ENCODE measurements around the gene TJP3.
"Not testable (repeated sequence)": the region's sequence is repeated elsewhere in the genome, so short reads cannot be mapped to it uniquely, and the experiment has no call there.

Gene TJP3

DNA sequence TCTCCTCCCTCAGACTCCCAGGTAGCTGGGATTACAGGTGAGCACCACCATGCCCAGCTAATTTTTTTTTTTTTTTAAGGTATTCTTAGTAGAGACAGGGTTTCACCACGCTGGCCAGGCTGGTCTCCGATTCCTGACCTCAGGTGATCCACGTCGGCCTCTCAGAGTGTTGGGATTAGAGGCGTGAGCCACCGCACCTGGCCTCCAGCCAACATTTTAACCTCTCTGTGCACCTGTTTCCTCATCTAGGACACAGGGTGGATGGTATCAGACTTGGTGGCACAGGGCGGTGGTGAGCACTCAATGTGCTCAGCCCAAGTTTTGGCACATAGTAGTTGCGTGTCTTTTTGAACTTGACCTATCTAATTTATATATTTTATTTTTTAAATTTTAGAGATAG, 40.8 kb downstream of the TJP3 start:
- DNase-seq = no peak

DNA sequence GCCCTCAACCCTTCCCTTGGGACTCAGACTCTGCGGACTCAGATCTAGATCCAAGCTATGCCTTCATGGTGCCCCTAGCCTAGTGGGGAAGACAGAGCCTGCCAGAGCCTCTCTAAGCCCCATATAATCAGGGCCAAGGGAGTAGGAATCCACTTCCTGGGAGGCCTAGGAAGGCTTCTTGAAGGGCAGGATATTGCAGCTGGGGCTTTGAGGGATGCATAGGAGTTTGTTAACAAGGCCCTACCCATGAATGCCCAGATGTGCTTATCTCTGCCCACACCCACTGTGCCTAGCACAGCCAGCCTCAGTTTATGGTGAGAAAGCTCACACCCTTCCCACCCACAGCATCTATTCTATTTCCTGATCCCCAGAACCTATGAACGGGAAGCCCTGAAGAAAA, 42.0 kb downstream of the TJP3 start:
- DNase-seq = no peak

DNA sequence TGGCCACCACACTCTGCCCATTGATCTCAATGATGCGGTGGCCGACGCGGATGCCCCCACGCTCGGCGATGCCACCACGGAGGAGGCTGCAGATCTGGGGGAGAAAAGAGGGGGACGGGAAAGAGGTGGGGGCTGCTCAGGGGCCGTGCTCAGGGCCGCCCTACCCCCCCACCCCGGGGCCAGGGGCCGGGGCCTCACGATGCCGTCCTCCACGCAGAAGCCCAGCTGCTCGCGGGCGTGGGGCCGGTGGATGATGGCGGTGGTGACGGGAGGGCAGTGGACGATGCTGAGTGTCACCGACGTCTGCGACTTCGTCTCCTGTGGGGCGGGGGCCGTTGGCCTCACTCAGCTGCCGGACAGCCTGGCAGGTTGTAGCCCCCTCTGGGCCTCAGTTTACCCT, 43.1 kb downstream of the TJP3 start:
- no peak for DNase-seq

DNA sequence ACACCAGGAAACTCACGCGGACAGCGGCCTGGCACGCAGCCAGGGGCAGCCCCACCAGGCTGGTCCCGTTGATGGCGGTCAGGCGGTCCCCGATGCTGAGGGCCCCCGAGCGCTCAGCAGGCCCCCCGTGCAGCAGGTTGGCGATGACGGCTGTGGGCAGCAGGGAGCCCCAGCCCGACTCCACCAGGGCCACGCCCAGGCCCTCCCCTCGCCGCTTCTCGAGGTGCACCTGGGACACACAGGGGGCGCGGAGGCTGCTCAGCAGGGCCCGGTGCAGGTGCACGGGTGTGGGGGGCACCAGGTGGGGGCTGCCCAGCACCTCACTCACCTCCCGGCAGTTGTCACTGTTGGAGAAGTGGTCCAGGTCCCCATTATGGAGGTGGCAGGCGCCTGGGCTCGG, 44.3 kb downstream of the TJP3 start:
- DNase-seq = no peak

DNA sequence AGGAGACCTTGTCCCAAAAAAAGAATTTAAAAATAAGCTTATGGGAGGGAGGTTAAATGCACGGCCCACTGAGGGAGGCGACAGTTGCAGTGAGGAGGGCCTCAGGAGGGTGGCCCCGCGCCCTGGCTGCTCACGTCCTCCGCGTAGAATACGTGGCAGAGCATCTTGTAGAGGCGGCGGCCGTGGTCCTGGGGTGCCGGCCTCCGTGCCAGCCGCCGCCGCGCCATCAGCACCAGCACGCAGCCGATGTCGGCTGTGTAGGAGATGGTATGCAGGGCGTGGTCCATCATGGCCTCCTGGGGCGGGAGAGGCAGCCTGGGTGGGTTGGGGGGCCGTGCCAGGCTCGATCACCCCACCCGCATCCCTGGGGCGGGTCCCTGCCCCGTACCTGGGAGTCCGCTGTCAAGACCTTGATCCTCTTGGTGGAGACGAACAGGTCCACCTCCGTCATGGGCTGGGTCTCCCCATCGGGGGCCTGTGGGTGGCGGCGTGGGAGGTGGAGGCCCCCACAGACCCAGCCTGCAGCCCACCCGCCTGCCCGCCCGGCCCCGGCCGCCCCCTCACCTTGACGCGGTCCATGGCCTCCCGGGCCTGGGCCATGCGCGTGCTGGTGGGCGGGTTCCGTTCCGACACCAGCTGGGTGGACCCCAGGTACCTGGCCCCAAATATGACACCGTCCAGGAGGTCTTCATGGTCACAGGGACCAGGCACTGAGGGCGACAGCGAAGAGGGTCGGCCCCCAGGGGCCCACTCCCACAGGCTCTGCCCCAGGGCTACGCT, 45.6 kb downstream of the TJP3 start:
- no peak for DNase-seq

DNA sequence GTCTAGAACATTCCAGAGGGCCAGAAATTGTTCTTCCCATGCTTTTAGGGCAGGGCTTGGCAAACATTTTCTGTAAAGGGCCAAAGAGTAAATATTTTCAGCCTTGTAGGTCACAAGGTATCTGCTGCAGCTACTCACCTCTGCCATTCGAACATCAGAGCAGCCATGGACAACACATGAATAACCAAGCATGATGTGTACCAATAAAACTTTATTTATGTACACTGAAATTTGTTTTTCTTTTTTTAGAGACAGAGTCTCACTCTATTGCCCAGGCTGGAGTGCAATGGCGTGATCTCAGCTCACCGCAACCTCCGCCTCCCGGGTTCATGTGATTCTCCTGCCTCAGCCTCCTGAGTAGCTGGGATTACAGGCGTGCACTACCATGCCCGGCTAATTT, 49.5 kb downstream of the TJP3 start:
- not testable (repeated sequence) for DNase-seq

DNA sequence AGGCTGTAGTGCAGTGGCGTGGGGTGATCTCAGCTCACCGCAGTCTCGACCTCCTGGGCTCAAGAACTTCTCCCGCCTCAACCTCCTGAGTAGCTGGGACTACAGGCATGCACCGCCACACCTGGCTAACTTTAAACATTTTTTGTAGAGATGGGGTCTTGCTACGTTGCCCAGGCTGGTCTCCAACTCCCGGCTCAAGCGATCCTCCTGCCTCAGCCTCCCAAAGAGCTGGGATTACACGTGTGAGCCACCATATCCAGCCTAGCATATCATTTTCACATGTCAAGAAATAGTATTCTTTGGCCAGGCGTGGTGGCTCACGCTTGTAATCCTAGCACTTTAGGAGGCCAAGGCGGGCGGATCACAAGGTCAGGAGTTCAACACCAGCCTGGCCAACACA, 50.1 kb downstream of the TJP3 start:
- DNase-seq = not testable (repeated sequence)

DNA sequence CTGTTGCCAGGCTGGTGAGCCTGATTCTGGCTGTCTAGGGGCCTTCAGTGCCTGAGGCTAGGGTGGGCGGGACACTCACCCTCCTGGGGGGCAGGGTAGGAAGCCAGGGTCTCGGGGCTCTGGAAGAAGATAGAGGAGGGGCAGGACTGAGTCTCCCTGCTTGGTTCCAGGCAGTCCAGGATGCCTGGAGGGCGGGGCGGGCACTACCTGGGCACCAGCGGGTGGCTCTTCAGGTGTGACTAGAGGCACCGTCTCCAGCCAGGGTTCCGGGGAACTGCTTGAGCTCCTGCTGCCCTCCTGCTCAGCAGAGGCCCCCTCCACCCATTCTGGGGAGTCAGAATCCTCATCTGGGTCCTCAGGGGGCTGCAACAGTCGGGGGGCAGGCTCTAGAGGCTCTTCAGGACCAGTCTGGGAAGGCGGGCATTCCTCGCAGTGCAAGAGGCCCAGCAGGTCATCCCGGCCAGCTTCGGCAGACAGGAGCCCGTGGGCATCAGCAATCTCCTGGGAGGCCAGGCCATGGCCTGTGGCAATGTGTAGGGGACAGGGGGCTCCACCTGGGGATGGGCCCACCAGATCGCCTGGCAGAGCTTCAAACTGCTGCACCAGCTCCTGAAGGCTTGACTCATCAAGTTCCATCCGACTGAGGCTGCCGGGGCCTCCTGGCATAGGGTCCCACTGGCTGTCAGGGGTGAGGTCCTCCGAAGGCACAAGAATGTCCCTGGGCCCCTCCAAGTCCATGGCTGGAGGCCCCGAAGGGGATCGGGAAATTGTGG, 51.5 kb downstream of the TJP3 start:
- no peak for DNase-seq

DNA sequence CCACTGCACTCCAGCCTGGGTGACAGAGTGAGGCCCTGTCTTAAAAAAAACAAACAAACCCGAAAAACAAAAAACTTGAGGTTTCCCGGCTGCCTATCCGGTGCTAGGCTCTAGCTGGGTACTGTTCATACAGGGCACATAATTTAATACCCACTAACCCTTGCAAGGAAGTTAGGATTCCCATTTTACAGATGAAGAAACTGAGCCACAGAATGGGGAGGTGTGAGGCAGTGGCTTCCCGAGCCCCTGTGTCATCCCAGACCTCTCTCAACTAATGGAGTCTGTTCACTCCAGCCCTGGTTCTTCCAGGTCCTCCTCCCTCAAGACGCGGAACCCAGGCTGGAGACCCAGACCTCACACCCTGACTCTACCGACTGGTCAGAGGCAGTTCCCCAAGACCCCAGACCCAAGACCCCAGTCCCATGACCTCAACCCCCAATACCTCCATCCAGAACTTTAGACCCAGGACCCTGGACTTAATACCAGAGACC, 52.7 kb downstream of the TJP3 start:
- DNase-seq = no peak

DNA sequence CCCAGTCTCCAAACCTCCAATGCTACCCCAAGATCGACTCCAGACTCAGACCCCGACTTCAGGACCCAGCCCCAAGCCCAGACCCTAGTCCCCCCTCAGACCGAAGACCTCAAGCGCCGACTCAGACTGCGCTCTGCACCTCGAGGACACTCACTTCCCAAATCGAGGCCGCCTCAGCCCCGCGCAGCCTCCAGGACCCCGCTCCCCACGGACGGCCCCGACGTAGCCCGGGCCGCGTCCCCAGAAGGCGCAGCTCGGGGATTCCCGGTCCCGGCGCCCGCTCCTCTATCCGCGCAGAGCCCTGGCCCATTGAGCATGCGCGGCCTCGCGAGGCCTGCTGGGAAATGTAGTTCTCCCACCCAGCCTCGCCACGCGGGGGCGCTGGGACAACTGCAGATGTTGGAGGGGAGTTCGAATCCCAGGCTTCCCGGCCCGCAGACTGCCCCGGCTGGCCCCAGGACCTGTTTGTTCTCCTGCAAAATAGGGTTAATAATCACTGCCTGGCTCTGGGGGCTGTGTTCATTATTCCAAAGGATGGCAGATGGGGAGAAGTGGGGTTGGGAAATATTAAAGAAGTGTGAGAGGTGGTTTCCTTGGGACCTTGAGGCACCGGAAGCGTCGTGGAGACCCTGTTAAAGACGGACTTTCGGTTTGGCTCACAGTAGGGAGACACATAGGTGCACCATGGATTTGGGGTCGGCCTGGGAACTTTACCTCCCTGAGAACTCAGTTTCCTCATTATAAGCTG, 53.4 kb downstream of the TJP3 start, which contains the start of gene APBA3:
Gene APBA3, minus strand, starts transcription at position 311 of the 748 bp plus-strand sequence. CDS start 1,428 bp downstream, outside the sequence.
- DNase-seq = peak; percentile 97

DNA sequence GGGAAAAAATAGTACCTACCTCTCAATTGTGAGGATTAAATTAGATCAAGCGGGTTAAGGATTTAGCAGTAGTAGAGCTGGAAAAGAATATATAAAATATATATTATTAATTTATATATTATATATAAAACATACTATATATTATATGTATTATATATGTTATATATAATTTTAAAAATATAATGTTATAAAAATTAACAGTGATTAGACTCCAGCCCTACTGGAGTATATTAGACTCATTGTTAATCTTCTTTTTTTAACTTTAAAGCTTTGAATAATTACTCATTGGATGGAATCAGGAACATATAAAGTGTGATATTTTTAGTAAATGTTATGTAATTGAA, 53.9 kb downstream of the TJP3 start:
- no peak for DNase-seq

DNA sequence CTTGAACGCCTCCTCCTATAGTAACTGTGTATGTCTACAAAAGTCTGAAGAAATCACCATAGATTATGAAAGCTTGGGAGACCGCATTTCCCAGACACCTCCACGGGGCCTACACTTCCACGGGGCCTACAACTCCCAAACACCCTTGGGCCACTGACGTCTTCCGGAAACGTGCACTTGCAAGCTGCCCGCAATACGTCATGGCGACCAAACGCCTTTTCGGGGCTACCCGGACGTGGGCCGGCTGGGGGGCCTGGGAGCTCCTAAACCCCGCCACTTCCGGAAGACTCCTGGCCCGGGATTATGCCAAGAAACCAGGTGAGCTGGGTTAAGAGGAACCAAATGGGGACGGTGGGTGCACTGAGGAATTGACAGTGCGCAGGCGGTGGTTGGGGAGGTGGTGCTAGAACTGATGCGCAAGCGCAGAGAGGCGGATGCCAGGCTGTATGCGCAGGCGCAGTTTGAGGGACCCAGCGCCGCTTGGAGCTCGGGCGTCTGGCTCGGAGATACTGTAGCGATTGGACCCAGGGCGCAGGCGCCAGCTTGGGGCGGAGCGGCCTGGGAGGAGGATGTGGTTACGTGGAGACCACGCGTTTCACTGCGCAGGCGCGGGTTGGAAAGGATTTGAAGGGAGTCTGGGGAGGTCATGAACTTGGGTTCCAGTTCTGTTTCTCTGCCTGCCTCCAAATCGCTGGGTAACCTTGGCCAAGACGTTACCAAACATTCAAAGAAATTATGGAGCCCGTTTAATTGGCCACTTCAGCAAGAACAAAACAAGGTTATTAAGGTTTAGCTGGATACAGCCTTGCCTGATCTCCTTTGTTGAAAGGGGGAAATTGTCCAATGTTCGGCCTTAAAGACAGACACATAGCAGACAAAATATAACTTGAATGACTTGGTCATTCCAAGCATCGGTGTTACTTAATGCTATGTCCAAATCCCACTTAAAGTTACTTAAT, 54.6 kb downstream of the TJP3 start, which contains the start of gene MRPL54:
Gene MRPL54, plus strand, starts transcription at position 182 of the 959 bp plus-strand sequence. Its CDS starts 19 bp downstream, at position 201.
- peak; percentile 99 for DNase-seq

DNA sequence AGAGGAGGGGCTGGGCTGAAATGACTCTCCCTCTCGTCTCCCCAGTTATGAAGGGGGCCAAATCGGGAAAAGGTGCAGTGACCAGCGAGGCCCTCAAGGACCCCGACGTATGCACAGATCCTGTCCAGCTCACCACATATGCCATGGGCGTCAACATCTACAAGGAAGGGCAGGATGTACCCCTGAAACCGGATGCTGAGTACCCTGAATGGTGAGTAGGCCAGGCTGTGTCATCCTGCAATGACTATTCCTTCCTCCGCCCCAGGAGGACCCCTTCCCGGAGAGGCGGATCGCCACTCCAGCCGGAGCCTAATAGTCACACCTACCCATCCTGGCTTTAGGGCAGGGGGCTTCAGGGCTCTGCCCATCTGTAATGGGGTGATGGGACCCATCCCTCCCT, 56.9 kb downstream of the TJP3 start:
- DNase-seq = no peak

DNA sequence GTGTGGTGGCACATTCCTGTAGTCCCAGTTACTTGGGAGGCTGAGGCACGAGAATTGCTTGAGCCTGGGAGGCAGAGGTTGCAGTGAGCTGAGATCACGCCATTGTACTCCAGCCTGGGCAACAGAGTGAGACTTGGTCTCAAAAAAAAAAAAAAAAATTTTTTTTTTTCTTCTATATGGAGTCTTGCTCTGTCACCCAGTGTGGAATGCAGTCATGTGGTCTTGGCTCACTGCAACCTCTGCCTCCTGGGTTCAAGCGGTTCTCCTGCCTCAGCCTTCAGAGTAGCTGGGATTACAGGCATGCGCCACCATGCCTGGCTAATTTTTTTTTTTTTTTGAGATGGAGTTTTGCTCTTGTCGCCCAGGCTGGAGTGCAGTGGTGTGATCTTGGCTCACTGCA, 57.6 kb downstream of the TJP3 start:
- DNase-seq = not testable (repeated sequence)

DNA sequence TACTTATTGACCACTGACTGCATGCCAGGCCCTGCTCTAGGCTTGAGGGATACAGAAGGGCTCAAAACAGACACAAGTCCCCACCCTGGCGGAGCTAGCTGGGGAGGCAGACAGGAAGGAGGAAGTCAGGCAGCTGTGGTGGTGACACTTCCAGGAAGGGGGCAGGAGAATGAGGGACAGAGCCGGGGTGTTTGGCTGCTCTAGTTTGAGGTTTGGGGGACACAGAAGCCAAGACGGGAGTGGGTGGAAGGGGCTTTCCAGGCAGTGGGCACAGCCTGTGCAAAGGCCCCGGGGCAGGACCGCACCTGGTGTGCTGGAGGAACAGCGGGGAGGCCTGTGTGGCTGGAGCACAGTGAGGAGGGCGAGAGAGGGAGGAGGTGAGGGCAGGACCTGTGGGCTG, 58.3 kb downstream of the TJP3 start:
- no peak for DNase-seq

DNA sequence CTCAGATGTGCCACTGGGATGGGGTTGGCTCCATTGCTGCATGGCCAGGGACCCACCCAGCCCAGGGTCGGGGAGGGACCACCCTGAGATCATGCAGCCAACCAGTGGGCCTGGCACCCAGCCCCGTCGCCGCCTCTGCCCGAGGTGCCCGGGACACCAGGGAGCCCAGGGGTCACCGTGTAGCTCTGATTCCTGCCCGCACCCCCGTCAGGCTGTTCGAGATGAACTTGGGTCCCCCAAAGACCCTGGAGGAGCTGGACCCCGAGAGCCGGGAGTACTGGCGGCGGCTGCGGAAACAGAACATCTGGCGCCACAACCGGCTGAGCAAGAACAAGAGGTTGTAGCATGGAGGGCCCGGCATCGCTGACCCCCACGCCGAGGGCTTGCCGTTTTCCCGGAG, 58.9 kb downstream of the TJP3 start:
- DNase-seq = no peak

DNA sequence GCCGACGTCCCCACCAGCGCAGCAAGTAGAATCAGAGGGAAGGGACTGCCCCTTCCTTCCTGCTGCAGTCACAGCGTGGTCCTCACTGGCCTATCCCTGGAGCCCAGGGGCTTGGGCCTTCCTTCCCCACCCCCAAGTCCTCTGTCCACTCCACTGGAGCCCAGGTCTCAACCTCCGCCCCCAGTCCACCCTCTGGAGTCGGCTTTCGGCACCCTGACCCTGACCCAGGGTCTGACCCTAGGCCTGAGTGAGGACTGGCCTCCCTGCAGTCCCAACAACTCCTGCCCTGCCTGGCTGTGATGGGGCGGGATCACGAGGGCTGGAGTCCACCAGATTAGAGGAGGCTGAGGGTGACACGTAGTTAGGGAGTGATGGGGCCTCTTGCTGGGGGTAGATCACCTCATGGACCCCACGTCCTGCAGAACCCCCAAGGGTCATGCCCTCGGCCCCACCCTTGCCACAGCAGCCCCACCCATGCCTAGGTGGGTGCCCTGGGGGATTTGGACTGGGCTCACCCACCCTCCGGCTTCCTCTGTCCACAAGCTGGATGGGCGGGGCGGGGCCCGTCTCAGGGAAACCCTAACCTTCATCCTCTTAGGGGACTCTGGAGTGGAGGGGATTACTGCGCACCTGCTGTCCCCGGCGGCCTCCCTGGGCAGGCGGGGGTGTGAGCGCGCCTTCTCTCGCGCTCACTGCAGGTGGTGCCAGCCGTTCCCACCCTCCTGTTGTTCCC, 60.0 kb downstream of the TJP3 start:
- no peak for DNase-seq

DNA sequence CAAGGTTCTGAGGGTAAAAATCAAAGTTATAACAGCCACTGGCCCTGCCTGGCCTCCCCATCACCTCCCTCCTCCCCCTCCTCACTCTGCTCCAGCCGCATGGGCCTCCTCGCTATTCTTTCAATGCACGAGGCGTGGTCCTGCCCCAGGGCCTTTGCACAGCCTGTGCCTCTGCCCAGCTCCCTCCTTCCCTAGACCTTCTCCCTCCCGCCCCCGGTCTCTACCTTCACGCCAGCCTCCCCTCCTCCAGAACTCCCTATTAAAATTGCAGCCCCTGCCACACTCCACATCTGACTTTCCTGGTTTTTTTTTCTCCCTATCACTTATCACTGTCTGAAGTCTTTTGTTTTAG, 60.5 kb downstream of the TJP3 start:
- no peak for DNase-seq

DNA sequence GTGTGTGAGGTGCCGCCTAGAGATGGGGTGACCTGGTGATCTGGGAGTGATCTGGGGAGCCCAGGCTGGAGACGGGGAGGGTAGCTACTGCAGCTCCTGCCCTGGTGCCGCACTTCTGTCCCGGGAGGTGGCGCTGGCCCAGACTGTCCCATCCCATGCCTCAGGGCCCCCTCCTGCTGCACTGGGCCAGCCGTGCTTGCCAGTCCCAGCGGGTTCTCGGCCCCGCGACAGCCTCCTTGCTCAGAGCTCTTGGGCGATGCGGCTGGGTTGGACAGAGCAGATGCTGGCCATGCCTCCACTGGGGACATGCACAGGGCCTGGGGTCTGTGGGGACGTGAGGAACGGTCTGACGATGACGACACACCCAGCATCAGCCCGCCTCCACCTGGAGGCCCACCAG, 61.3 kb downstream of the TJP3 start:
- DNase-seq = no peak

DNA sequence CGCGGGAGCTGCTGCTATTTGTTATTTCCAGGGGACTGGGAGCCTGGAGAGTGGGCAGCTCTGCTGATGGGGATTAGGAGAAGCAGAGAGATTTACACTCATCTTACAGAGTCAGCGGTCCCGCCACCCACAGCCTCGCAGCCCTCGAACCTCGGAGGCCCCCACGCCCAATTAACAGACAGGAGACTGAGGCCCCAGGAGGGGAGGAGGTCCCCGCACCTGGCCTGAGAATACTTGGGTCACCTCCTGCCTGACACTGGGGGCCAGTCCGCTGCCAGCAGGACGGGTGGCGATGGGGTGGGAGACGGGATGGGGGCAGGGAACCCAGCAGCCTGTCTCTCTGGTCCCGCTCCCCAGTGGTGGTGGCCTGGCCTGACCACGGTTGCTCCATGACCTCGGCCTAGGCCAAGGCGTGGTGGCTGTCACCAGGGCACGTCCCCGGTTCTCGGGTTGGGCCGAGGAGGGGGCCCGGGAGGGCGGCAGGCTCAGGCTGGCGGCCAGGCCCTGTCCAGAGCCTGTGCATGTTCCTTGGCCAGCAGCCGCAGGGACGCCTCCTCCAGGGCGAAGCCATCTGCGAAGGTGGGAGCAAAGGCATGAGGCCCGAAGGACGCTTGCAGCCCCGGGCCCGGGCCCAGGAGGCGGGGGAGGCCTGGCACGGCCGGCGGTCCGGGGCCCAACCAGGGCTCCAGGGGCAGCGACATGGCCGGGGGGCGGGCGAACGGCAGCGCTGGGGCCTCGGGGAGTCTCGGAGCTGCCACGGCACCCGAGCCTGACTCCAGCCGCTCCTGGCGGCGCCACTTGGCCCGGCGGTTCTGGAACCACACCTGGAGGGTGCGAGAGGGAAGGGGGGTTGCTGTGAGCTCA, 62.2 kb downstream of the TJP3 start:
- DNase-seq = no peak
